ENCODE data around the gene YY1.

DNA sequence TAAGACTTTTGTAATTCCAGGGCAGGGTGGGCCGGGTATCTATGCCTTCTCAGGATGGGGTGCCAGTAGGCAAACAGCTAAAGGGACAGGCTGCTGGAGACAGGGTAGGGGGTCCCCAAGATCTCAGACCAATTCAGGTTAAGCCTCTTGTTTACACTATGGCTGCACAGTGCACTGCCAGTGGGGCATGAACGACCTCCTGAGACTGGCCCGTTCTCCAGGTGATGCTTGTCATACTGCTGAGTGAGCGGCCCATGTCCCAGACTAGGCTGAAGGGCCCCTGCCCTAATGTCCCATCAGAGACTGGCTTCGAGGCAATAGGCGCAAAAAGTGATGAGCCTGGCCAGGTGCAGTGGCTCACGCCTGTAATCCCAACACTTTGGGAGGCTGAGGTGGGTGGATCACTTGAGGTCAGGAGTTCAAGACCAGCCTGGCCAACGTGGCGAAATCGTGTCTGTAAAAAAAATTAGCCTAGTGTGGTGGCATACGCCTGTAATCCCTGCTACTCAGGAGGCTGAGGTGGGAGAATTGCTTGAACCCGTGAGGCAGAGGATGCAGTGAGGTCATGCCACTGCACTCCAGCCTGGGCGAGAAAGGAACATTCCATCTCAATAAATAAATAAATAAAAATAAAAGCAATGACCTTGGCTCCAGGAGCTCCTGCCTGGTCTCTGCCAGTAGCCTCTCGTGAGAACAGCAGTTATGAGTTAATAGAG, 54.7 kb downstream of the YY1 start:
- TF ChIP-seq, protein P1, sequence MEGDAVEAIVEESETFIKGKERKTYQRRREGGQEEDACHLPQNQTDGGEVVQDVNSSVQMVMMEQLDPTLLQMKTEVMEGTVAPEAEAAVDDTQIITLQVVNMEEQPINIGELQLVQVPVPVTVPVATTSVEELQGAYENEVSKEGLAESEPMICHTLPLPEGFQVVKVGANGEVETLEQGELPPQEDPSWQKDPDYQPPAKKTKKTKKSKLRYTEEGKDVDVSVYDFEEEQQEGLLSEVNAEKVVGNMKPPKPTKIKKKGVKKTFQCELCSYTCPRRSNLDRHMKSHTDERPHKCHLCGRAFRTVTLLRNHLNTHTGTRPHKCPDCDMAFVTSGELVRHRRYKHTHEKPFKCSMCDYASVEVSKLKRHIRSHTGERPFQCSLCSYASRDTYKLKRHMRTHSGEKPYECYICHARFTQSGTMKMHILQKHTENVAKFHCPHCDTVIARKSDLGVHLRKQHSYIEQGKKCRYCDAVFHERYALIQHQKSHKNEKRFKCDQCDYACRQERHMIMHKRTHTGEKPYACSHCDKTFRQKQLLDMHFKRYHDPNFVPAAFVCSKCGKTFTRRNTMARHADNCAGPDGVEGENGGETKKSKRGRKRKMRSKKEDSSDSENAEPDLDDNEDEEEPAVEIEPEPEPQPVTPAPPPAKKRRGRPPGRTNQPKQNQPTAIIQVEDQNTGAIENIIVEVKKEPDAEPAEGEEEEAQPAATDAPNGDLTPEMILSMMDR (IDR thresholded peaks at IDR 0.05) = no peak
- TF ChIP-seq POLR2A (IDR thresholded peaks at IDR 0.05) = no peak
- TF ChIP-seq POLR2AphosphoS5 (IDR thresholded peaks at IDR 0.05; ENCODE audit: insufficient read depth in 1 of 2, low read depth in 1 of 2) = no peak

All from vagina (tissue), 2 donors.